ACHN (cell line): Measurements from ENCODE around the gene GPC3.
A peak's percentile ranks its signal among the peaks of the same experiment; 100 is the strongest.
"Not testable (repeated sequence)": the region's sequence is repeated elsewhere in the genome, so short reads cannot be mapped to it uniquely, and the experiment has no call there.

Experiments
- DNase-seq: peaks from one replicate; pipeline ENCODE4 v3.0.0-alpha.2; 2015
- in situ Hi-C: cut with HindIII; loops from 2 replicates; pipeline ENCODE4 v1.10.0; 2017; ENCODE audit warnings: low sequenced_read_pairs, low pct_ligation_motif_present, low pct_unique_long_range_greater_than_20kb

The GPC3 gene

DNA sequence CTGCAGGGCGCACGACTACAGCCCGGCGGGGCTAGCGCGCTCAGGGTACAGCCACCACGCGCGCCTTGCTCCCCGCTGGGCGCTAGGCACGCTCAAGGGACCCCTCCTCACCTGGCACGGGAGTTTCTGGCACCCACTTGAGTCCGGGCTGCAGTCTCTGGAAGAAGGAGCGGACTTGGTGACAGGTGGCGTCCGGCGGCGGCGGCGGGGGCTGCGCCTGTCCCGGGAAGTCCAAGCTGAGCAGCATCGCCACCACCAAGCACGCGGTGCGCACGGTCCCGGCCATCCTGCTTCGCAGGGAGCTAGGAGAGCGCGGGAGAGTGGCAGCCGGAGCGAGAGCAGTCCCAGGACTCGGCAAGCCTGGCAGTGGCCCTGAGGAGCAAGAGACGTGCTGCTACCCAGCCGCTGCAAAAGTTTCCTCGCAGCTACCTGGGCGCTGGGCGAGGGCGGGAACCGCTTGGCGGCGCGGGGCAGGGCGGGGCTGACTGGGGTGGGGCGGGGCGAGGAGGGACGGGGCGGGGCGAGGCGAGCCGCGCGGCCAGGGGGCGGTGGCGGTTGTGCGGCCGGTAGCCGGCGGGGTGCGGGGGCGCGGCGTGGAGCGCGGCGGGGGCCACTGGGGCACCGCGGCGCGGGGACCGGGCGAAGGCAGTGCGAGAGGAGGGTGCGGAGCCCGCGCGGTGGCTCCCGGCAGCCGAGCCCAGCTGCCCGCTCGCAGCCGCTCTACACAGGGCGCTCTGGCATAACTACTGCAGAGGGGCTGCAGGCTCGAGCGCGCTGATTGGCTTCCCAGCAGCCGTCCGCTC lies at the start of gene GPC3:
TSS of gene GPC3 (minus strand) at position 431 of the 803 bp plus-strand sequence.
- peak; percentile 17 for DNase-seq

DNA sequence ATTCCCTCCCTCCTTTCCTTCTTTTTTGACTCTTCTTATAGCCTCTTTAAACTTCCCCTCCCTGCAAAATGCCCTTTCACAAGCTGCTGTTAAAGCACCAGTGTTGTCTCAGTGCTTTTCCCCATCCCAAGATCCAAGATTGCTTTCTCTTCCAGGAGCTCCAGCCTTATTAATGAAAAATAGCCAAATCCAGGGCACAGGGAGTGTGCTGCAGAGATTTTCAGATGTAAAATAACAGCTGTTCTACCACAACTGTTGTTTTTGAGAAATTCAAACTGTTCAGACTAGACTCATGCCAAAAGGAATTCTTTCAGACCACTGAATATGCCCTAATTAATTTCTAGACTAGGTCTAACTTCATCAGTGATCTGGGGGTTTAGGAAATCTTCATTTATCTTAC lies 47.0 kb upstream of the GPC3 start:
- DNase-seq = no peak
- in situ Hi-C loops = no loop called here

More for the DNA sequence above, at the start of gene GPC3:
- in situ Hi-C loops = no loop called here

DNA sequence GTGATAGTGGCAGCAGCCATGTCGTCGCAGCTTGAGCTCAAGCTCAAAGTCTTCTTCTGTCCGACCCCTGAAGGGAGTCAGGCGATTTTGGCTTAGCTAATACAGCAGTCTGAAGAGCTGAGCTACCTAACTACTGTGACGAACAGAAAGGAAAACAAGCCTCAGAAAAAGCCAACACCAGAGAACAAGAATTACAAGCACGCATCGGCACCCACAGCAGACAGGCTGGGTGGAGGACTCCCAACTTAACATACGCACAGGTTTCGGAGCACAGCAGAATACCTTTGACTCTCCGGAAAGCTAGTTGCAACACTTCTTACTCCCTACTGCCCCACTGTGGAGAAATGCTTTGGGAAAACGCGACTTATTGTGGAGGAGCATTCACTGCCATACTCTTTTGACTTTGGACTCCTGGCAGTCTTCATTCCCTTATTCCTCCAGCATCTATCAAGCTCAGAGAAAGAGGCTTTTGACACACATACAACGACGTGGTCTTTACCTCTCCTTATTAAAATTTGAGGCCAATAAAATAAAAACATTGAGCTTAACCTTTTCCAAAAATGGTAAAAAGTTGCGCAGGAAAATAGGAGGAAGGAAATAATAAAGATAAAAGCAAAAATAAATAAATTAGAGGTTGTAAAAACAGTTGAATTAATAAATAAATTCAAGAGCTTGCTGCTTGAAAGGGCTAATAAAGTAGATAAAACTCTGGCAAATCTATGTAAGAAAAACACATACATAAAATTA lies 41.3 kb upstream of the GPC3 start:
- peak; percentile 16 for DNase-seq
- in situ Hi-C loops = no loop called here

DNA sequence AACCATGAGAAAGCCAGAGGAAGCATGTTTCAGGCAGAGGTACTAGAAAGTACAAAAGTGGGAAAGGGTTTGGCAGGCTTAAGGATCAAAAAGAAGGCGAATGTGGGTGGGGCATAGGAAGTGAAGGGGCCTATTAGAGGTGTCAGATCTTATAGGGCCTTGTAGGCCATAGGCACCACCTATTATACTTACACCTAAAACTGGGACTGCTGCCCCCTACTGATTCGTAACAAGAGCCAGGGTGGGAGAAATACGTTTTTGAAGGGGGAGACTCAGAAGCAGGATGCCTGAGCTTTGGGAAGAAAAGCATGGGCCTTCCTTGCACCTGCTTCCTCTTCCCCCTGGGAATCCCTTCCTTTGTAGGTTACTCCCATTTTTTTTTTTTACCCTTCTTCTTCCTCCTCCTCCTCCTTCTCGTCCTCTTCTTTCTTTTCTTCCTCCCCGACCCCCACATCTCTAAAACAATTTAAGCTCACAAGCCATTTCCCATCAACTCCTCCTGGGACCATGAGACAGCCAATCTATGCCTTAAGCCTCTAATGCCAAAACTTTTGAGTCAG lies 40.7 kb upstream of the GPC3 start:
- in situ Hi-C loops = no loop called here
- DNase-seq = no peak

DNA sequence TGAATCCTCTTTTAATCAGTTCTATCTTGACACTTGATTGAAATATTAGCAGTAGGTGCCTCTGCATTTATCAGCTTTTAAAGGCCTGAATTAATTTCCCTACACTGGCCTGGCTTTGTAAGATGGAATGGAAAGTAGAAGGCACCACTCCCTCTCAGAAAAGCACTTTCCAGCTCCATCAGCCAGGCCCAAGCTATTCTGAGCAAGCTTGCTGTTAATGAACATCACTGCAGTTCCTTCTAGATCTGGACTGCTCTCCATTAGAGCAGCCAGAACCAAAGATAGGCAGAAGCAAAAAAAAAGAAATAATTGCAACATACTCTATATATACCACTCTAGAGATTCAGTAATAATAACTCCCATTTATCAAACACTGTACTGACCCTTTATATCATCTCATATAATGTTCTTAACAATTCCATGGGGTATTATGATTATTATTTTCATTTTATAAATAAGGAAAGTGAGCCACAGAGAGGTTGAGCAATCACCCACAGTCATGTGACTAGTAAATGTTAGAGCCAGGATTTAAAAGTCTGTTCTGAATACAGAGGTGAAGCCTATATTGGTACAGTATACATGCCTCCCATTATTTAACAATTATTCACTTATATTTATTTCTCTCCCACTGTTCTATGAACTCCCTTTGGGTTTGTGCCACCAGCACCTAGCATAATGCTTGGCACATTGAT lies 39.4 kb upstream of the GPC3 start:
- in situ Hi-C loops = no loop called here
- DNase-seq = no peak

DNA sequence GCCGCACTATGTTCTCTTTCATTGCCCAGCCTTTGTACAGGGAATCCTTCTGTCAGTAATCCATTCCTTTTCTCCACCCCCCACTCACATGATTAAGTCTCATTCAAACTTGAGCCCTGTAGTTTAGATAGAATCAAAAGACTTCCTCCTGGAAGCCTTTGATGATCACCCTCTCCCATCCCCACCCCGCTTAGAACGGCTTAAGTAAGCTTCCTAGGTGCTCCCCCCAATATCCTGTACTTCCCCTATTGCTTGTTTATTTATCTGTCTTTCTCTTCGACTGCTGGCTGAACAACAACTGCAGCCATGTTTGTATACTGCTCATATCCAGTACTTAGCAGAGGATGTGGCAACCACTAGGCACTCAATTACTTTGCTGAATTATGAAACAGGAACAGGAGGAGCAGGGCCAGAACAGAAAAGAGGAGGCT lies 38.5 kb upstream of the GPC3 start:
- in situ Hi-C loops = no loop called here
- DNase-seq = no peak

DNA sequence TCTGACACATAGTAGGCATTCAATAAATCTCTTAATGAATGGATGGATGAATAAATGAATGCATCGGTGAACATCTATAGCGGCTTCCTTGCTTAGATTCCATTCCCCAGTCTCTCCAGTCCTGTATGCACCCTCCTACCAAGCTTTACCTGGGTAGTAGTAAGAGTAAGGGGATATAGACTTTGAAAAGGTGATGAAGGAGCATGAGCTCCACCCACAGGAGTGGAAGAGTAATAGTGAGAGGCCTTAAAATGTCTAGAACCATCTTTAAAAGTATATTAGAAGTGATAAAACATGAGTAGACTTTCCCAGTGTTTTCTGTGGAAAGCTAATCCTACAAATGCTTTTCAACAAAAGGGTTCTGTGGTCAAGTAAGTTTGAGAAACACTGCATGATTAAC lies 35.5 kb upstream of the GPC3 start:
- in situ Hi-C loops = no loop called here
- no peak for DNase-seq

DNA sequence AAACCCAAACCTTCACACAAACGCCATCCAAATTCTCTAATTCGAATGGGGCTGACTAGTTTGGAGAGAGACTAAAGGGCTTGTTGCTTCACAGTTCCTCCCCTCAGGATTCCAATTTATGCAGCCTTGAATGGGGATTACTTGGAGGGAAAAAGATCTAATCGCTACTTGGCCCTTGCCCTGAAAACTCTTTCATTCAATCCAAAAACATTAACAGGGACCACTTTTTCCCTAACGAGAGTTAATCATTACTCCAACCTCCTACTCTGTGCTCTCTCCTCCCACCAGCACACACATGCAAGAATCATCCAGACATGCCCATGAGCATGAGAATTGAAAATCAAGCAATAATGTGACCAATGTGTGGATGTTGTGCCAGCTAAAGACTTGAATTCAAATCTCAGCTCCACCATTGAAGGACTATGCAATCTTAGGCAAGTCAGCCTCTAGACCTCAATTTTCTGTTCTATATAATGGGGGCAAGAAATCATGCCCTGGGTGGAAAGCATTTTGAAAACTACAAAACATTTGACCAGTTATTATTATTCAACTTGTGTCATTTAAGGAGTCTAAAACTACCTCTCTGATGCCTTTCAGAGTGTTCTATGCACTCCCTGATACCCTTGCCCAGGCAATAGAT lies 34.3 kb upstream of the GPC3 start:
- in situ Hi-C loops = no loop called here
- DNase-seq = no peak

DNA sequence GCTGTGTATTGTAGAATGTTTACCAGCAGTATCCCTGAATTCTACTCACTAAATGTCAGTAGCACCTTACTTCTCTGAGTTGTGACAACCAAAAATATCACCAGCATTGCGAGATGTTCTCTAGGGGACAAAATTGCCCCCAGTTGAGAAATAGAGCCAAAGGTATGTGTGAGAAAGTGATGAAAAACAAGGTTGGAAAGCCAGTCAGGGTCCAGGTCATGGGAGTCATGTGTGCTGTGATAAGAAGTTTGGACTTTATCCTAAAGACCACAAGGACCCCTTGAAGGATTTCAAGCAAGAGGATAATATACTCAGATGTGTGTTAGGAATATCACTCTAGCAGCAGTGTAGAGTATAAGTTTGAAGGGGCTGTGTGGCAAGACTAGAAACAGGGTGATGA lies 30.9 kb upstream of the GPC3 start:
- DNase-seq, in situ Hi-C loops: not testable (repeated sequence)

DNA sequence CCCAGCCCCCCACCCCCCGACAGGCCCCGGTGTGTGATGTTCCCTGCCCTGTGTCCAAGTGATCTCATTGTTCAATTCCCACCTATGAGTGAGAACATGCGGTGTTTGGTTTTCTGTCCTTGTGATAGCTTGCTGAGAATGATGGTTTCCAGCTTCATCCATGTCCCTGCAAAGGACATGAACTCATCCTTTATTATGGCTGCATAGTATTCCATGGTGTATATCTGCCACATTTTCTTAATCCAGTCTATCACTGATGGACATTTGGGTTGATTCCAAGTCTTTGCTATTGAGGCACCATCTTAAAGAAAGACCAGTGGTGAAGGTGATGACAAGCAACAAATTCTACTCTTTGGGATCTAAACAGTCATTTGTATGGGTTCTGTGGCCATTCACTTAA lies 30.1 kb upstream of the GPC3 start:
- DNase-seq, in situ Hi-C loops: not testable (repeated sequence)

DNA sequence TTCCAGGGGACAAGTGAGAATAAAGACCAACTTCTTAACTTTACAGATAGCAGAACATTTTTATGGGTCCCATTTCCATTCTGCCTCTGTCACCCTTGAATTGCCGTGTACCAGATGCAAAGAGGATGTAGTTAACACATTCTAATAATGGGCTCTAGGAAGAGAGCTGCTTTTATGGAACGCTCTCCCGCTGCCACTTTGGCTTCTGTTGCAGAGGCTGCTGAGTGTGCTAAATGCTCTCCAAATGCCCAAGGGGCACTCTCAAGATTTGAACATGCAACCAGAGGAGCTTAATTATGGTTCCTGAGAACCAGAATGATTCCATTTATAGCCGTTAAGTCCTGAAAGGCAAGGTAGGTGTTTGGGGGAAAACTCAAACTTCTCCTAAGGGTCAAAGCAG lies 28.1 kb upstream of the GPC3 start:
- in situ Hi-C loops = no loop called here
- no peak for DNase-seq

DNA sequence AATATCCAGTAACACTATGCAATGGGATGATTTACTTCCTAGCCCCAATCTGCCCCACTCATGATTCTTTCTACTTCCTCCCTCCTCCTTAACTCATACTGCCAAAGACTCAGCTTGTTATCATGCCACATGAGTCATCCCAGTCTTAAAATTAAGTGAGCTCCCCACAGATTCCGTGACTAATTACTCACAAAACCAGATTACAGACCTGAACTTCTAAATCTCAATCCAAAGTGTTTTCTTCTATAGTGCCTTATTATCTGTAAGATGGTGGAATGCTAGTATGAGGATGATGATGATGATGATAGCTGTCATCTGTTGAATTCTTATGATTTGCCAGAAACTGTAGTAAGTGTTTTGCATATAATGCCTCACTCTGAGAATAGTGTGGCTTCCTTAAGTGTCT lies 27.7 kb upstream of the GPC3 start:
- in situ Hi-C loops = no loop called here
- no peak for DNase-seq

DNA sequence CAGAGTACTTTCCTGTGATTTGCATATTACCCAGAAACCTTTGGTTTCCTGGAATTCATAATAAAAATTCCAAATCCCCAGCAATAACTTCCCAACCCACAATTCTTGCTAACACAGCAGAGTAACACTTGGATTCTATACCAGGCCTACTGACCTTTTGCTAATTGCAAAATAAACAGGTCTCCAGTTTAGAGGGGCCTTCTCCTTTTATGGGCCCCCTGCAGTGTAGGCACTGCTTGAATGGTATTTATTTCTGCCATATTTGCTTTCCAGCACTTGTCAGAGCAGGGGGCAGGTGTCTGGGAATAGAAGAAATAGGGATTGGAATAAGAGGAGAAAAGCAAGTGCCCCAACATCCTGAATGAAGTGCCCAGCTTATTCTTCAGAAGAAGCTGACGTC lies 25.3 kb upstream of the GPC3 start:
- DNase-seq = no peak
- in situ Hi-C loops = no loop called here

DNA sequence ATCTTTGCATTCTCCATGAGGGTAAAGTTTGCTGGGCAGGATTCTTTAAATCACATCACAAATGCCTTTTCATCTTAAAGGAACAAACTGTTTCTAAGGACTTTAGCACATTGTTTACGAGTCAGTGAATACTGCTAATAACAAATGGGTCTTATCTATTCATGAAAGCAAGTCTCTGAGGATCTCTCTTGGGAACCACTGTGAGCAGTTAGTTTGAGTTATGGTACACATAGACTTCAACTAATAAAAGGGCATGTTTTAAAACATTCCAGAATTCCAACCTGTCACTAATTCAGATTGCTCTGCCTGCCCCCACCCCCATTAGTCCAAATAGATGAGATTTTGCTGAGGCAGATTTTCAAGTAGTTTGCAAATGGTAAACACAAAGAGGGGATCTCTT lies 22.3 kb upstream of the GPC3 start:
- no peak for DNase-seq
- in situ Hi-C loops = no loop called here

DNA sequence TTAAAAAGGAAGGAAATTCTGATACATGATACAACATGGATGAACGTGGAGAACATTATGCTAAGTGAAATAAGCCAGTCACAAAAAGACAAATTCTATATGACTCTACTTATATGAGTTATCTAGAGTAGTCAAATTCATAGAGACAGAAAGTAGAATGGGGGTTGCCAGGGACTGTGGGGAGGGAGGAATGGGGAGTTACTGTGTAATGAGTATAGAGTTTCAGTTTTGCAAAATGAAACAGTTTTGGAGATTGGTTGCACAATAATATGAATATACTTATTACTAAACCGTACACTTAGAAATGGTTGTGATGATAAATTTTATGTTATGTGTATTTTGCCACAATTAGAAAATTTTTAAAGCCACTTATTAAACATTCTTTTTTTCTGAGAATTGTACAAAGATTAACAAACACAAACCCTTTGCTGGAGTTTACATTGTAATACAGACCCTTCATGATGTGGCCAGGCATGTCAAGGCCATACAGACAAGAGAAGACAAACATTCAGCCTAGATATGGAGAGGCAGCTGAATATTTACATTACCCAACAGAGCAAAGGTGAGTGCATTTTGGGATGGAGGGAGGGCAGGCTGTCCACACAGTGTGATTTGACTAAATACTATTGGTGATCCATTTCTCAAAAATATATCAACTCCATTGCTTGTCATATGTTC lies 21.2 kb upstream of the GPC3 start:
- DNase-seq = no peak
- in situ Hi-C loops = no loop called here

DNA sequence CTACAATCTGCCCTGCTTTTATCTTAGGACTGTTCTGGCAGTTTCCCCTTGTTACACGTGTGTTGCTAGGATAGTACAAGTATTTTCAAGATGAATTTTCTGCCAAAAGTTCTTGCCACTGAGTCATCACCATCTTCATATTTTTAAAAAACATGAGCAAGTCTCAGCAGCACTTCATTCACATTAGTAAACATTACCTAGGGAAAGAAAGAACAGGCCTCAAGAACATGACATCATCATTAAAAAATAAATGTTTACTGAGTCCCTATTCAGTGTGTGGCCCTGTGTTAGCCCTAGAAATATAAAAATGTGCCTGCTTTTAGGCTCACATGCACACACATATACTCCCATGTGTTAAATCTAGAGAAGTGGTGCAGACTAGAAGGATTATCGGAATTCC lies 18.7 kb upstream of the GPC3 start:
- in situ Hi-C loops = no loop called here
- no peak for DNase-seq

DNA sequence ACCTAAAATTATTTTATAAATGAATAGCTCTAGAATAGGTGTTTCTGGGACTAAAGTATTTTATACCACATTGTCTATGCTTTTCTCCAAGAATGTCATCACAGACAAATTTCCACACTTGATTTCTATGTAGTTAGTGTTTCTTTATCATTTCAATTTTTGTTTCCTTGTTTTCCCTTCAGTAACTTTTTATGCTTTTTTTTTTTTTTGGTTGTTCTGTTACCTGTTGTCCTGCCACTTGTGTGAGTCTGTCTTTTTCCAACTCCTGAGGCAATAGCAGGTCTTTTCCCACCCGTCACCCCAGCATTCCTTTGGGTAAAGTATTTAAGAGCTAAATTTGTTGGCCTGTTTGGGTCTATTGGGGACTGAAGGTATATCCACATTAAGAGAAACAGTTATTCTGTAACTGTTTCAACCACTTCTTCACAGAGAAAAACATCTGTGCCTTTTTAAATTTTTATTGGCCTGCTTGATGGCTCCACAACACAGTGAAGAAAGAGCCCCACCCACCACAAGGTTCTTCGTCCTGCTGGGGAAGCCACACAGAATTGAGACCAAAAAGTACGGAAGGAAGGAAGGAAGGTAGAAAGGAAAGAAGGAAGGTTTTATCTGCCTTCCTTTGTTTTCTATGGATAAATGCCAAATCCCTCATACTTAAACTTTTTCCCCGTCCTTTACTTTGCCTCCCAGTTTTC lies 17.7 kb upstream of the GPC3 start:
- in situ Hi-C loops = no loop called here
- DNase-seq = no peak
